Choroid plexus epithelial cell (primary cell): ENCODE results near the gene LRRC73.
"Not testable (repeated sequence)": the region's sequence is repeated elsewhere in the genome, so short reads cannot be mapped to it uniquely, and the experiment has no call there.

ENCODE experiments used
- DNase-seq: peaks from one replicate; pipeline ENCODE4 v3.0.0-alpha.2; 2010; ENCODE audit warnings: low read depth
- H3K4me3 ChIP-seq: 2 replicates; pipeline ENCODE4 v1.5.1; 2011; ENCODE audit warnings: low read depth, mild to moderate bottlenecking, control low read depth, low read length, moderate library complexity
- TF ChIP-seq, protein P1 (sequence below): conservative IDR thresholded peaks from 2 replicates; pipeline ENCODE4 v1.5.1; 2011; ENCODE audit warnings: low read depth, mild to moderate bottlenecking, control low read depth, inconsistent platforms, low read length, moderate library complexity

LRRC73 gene

DNA sequence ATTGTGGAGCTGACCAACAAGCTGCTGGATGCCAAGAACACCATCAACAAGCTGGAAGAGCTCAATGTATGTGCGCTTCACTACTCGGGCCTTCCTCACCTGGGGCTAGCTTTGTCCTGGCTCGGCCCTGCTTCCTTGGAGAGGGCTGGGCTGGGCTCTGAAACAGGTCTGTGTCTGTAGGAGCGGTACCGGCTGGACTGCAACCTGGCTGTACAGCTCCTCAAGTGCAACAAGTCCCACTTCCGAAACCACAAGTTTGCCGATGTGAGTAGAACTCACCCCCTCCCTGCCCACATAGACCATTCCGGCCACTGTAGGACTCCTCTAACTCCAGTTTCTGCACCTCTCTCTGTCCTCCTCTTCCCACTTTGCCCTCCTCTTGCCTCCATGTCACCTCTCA, 6.7 kb downstream of the LRRC73 start:
- no peak for DNase-seq
- no peak overlapping the region for H3K4me3 ChIP-seq
- TF ChIP-seq, protein P1, sequence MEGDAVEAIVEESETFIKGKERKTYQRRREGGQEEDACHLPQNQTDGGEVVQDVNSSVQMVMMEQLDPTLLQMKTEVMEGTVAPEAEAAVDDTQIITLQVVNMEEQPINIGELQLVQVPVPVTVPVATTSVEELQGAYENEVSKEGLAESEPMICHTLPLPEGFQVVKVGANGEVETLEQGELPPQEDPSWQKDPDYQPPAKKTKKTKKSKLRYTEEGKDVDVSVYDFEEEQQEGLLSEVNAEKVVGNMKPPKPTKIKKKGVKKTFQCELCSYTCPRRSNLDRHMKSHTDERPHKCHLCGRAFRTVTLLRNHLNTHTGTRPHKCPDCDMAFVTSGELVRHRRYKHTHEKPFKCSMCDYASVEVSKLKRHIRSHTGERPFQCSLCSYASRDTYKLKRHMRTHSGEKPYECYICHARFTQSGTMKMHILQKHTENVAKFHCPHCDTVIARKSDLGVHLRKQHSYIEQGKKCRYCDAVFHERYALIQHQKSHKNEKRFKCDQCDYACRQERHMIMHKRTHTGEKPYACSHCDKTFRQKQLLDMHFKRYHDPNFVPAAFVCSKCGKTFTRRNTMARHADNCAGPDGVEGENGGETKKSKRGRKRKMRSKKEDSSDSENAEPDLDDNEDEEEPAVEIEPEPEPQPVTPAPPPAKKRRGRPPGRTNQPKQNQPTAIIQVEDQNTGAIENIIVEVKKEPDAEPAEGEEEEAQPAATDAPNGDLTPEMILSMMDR = no peak

GRCh38 chr6:43502666-43503065, 7.5 kb downstream of the LRRC73 start:
- no peak overlapping the region for H3K4me3 ChIP-seq
- no peak for DNase-seq
- TF ChIP-seq, protein P1 = no peak

DNA sequence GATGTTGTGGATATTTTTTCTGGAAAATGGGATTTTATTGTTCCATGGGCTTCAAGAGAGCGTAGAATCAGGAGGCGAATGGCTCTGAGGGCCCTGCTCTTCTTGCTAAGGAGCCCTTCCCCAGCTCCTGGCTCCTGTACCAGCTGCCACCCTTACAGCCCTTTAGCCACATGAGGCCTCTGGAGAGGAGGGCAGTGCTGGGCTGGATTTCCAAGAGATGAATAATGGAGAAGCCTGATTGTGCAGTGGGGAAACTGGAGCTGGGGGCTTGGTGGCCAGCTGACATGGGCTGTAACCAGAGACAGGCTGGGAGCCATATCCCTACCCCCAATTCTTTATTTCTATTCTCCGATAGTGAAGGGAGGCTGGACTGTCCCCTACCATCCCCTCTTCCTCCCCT, 9.2 kb downstream of the LRRC73 start:
- TF ChIP-seq, protein P1 = no peak
- no peak for DNase-seq
- no peak overlapping the region for H3K4me3 ChIP-seq

- DNase-seq = peak; percentile 24
- TF ChIP-seq, protein P1 = no peak
- no peak overlapping the region for H3K4me3 ChIP-seq
These were observed 10.9 kb downstream of the LRRC73 start for GRCh38 chr6:43499028-43499815.

DNA sequence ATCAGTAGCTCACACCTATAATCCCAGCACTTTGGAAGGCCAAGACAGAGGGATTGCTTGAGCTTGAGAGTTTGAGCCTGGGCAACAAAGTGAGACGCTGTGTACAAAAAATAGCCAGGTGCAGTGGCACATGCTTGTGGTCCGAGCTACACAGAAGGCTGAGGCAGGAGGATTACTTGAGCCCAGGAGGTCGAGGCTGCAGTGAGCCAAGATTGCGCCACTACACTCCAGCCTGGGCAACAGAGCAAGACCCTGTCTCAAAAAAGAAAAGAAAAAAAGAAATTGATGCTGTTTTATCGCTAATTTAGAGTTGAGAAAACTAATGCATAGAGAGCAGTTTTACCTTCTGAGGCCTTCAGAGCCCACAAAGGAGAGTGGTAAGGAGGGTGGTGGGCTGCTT, 11.9 kb downstream of the LRRC73 start:
- not testable (repeated sequence) for H3K4me3 ChIP-seq, DNase-seq

DNA sequence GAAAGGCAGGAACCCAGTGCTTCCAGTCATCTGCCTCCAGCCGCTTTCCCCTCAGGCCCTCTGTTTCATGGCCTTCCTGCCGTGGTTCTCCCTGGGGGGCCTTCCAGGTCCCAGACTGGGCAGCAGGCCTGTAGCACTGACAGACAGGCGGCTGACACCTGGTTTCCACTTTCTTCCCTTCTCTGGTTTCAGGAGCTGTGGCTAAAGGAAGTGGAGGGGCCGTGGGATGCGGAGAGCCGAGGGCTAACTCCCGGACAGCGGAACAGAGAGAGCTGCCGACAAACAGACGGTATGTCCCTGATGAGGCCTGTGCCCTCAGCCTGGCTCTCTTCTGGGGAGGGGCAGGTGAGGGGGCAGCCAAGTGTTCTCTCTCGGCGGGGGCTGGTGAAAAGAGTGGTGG, 12.5 kb downstream of the LRRC73 start:
- H3K4me3 ChIP-seq = no peak overlapping the region
- TF ChIP-seq, protein P1 = no peak
- no peak for DNase-seq

DNA sequence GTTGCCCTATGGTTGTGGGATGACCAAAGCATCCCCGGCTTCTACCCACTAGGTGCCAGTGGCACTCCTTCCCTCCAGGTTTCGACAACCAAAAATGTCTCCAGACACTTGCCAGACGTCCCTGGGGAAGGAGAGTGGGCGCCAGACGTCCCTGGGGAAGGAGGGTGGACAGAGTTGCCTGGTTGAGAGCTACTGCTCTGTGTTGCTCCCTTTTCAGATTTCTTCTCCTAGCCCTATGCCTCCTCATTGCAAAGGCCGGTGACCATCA, 13.1 kb downstream of the LRRC73 start:
- TF ChIP-seq, protein P1 = no peak
- DNase-seq = no peak
- no peak overlapping the region for H3K4me3 ChIP-seq
